WTC11 (cell line): Measurements from ENCODE around the gene CDH2. TPM values are rescaled to one million over a fixed set of nuclear protein-coding genes. Genes with fewer than 3 reads are reported as not detected.

ENCODE experiments used
- ATAC-seq: fragments of 200-7000 bp; cut with Tn5 transposase; 2 replicates; pipeline ENCODE4 v1.10.0; 2021; ENCODE audit warnings: mild to moderate bottlenecking, moderate library complexity
- CTCF ChIA-PET: fragments of 300-600 bp; sonication (Branson Sonifier 250); formaldehyde crosslinking; loops from one replicate; lab custom pipeline; 2021; ENCODE audit warnings: antibody characterized with exemption; lab: Charles Lee
- POLR2A ChIA-PET: fragments of 350-600 bp; sonication (Branson Sonifier 250); formaldehyde crosslinking; loops from one replicate; lab custom pipeline; 2021; ENCODE audit warnings: antibody characterized with exemption; lab: Charles Lee
- DNase-seq: peaks from one replicate; pipeline ENCODE4 v3.0.0; 2021; ENCODE audit warnings: low spot score
- H3K27ac Mint-ChIP-seq: 2 replicates; pipeline ENCODE4 v1.8.0; 2021; ENCODE audit warnings: mixed read lengths
- H3K27me3 Mint-ChIP-seq: 2 replicates; pipeline ENCODE4 v1.8.0; 2021; ENCODE audit warnings: low read depth, mild to moderate bottlenecking, moderate library complexity, mixed read lengths
- H3K36me3 Mint-ChIP-seq: 2 replicates; pipeline ENCODE4 v1.8.0; 2021; ENCODE audit warnings: mixed read lengths
- H3K4me1 Mint-ChIP-seq: 2 replicates; pipeline ENCODE4 v1.8.0; 2022; ENCODE audit warnings: mixed read lengths
- H3K4me3 Mint-ChIP-seq: 2 replicates; pipeline ENCODE4 v1.8.0; 2021; ENCODE audit warnings: mild to moderate bottlenecking, moderate library complexity, mixed read lengths
- H3K9me3 Mint-ChIP-seq: 2 replicates; pipeline ENCODE4 v1.8.0; 2021; ENCODE audit warnings: mixed read lengths
- ARID4B ChIP-seq: sonication (generic); formaldehyde crosslinking; IDR thresholded peaks from 2 replicates; pipeline ENCODE4 v1.8.0; 2023; ENCODE audit warnings: missing genetic modification reagents, mild to moderate bottlenecking, borderline replicate concordance
- E2F5 ChIP-seq: sonication (generic); formaldehyde crosslinking; IDR thresholded peaks from 2 replicates; pipeline ENCODE4 v1.8.1; 2022; ENCODE audit warnings: mild to moderate bottlenecking, moderate library complexity, missing genetic modification reagents
- ELF4 ChIP-seq: sonication (generic); formaldehyde crosslinking; IDR thresholded peaks from 2 replicates; pipeline ENCODE4 v1.8.1; 2022; ENCODE audit warnings: low read depth, mild to moderate bottlenecking, moderate library complexity, missing genetic modification reagents
- FOXK1 ChIP-seq: sonication (generic); formaldehyde crosslinking; IDR thresholded peaks from 2 replicates; pipeline ENCODE4 v1.8.0; 2022; ENCODE audit warnings: mild to moderate bottlenecking, moderate library complexity, missing genetic modification reagents
- GTF2I ChIP-seq: fragments of 250-450 bp; sonication (Bioruptor Pico); conservative IDR thresholded peaks from 2 replicates; pipeline ENCODE4 v1.4.0; 2021; ENCODE audit warnings: mild to moderate bottlenecking
- IRF1 ChIP-seq: sonication (generic); formaldehyde crosslinking; IDR thresholded peaks from 2 replicates; pipeline ENCODE4 v1.8.0; 2023; ENCODE audit warnings: missing genetic modification reagents
- MYBL2 ChIP-seq: sonication (generic); formaldehyde crosslinking; IDR thresholded peaks from 2 replicates; pipeline ENCODE4 v1.8.1; 2023; ENCODE audit warnings: mild to moderate bottlenecking, moderate library complexity, missing genetic modification reagents
- NFYB ChIP-seq: sonication (generic); formaldehyde crosslinking; conservative IDR thresholded peaks from 2 replicates; pipeline ENCODE4 v1.8.0; 2022; ENCODE audit warnings: low read depth, missing genetic modification reagents
- NR2C2 ChIP-seq: sonication (generic); formaldehyde crosslinking; IDR thresholded peaks from 2 replicates; pipeline ENCODE4 v1.8.0; 2022; ENCODE audit warnings: mild to moderate bottlenecking, missing genetic modification reagents
- OVOL2 ChIP-seq: fragments of 250-450 bp; sonication (Bioruptor Pico); IDR thresholded peaks from 2 replicates; pipeline ENCODE4 v1.9.0; 2021; ENCODE audit warnings: mild to moderate bottlenecking, borderline replicate concordance
- RORB ChIP-seq: fragments of 250-450 bp; sonication (Bioruptor Pico); IDR thresholded peaks from 2 replicates; pipeline ENCODE4 v1.9.0; 2021; ENCODE audit warnings: mild to moderate bottlenecking
- TEAD1 ChIP-seq: sonication (generic); formaldehyde crosslinking; IDR thresholded peaks from 2 replicates; pipeline ENCODE4 v1.8.0; 2022; ENCODE audit warnings: mild to moderate bottlenecking, missing genetic modification reagents
- TP53 ChIP-seq: sonication (generic); formaldehyde crosslinking; IDR thresholded peaks from 2 replicates; pipeline ENCODE4 v1.8.1; 2023; ENCODE audit warnings: mild to moderate bottlenecking, missing genetic modification reagents
- ZNF281 ChIP-seq: sonication (generic); formaldehyde crosslinking; IDR thresholded peaks from 2 replicates; pipeline ENCODE4 v1.8.0; 2023; ENCODE audit warnings: mild to moderate bottlenecking, missing genetic modification reagents
- ZNF317 ChIP-seq: sonication (generic); formaldehyde crosslinking; IDR thresholded peaks from 2 replicates; pipeline ENCODE4 v1.8.1; 2023; ENCODE audit warnings: low read depth, mild to moderate bottlenecking, moderate library complexity, missing genetic modification reagents, borderline replicate concordance
- total RNA-seq: library from RNA; stranded (reverse); gene quantifications from 3 replicates; pipeline ENCODE4 v1.2.3, GENCODE V29; 2021
- TF ChIP-seq, protein P1 (sequence below): fragments of 250-450 bp; sonication (Bioruptor Pico); IDR thresholded peaks from 2 replicates; pipeline ENCODE4 v1.8.0; 2021; ENCODE audit warnings: mild to moderate bottlenecking
- TF ChIP-seq, protein P2 (sequence below): sonication (generic); formaldehyde crosslinking; IDR thresholded peaks from 2 replicates; pipeline ENCODE4 v1.8.1; 2022; ENCODE audit warnings: low read depth, missing genetic modification reagents, borderline replicate concordance
- TF ChIP-seq, protein P3 (sequence below): sonication (generic); formaldehyde crosslinking; IDR thresholded peaks from 2 replicates; pipeline ENCODE4 v1.8.0; 2022; ENCODE audit warnings: mild to moderate bottlenecking, missing genetic modification reagents
- TF ChIP-seq, protein P4 (sequence below): sonication (generic); formaldehyde crosslinking; IDR thresholded peaks from 2 replicates; pipeline ENCODE4 v1.8.1; 2023; ENCODE audit warnings: mild to moderate bottlenecking, missing genetic modification reagents, moderate library complexity

CDH2 gene
- total RNA-seq, 1 experiment from 2014 or later = 17.3 TPM

GRCh38 chr18:27996801-27997272 lies 180.1 kb downstream of the CDH2 start:
- Mint-ChIP-seq H3K4me1 (peaks cover 5% of the 10 kb centered on the region; the same call in 1 of the 2 replicates), H3K36me3 (no peaks in the 10 kb centered on the region; the same call in 1 of the 2 replicates), H3K9me3 (no peaks in the 10 kb centered on the region), H3K27me3 (no peaks in the 10 kb centered on the region), H3K27ac (no peak overlapping the region), H3K4me3 (no peak overlapping the region)
- TF ChIP-seq, protein P1, sequence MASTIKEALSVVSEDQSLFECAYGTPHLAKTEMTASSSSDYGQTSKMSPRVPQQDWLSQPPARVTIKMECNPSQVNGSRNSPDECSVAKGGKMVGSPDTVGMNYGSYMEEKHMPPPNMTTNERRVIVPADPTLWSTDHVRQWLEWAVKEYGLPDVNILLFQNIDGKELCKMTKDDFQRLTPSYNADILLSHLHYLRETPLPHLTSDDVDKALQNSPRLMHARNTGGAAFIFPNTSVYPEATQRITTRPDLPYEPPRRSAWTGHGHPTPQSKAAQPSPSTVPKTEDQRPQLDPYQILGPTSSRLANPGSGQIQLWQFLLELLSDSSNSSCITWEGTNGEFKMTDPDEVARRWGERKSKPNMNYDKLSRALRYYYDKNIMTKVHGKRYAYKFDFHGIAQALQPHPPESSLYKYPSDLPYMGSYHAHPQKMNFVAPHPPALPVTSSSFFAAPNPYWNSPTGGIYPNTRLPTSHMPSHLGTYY (CRISPR knock-in tag) = no peak
- no peak for TF ChIP-seq E2F5 (CRISPR knock-in tag)
- TF ChIP-seq NFYB = no peak
- TF ChIP-seq ZNF281 (CRISPR knock-in tag) = no peak
- TF ChIP-seq TP53 (CRISPR knock-in tag) = no peak
- TF ChIP-seq, protein P2, sequence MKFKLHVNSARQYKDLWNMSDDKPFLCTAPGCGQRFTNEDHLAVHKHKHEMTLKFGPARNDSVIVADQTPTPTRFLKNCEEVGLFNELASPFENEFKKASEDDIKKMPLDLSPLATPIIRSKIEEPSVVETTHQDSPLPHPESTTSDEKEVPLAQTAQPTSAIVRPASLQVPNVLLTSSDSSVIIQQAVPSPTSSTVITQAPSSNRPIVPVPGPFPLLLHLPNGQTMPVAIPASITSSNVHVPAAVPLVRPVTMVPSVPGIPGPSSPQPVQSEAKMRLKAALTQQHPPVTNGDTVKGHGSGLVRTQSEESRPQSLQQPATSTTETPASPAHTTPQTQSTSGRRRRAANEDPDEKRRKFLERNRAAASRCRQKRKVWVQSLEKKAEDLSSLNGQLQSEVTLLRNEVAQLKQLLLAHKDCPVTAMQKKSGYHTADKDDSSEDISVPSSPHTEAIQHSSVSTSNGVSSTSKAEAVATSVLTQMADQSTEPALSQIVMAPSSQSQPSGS = no peak
- ATAC-seq (no peak), DNase-seq (no peak)
- POLR2A ChIA-PET = no interaction called here
- CTCF ChIA-PET = no interaction called here

- POLR2A ChIA-PET = no interaction called here
- H3K4me3 Mint-ChIP-seq = no peak overlapping the region
- TF ChIP-seq IRF1 (CRISPR knock-in tag) (no peak), RORB (CRISPR knock-in tag) (no peak), FOXK1 (CRISPR knock-in tag) (no peak), ZNF317 (CRISPR knock-in tag) (no peak), ELF4 (CRISPR knock-in tag) (no peak), ARID4B (no peak), TEAD1 (CRISPR knock-in tag) (no peak), NR2C2 (CRISPR knock-in tag) (no peak), MYBL2 (no peak), OVOL2 (no peak), GTF2I (no peak)
- TF ChIP-seq, protein P3, sequence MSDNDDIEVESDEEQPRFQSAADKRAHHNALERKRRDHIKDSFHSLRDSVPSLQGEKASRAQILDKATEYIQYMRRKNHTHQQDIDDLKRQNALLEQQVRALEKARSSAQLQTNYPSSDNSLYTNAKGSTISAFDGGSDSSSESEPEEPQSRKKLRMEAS (CRISPR knock-in tag) = no peak
- TF ChIP-seq, protein P4, sequence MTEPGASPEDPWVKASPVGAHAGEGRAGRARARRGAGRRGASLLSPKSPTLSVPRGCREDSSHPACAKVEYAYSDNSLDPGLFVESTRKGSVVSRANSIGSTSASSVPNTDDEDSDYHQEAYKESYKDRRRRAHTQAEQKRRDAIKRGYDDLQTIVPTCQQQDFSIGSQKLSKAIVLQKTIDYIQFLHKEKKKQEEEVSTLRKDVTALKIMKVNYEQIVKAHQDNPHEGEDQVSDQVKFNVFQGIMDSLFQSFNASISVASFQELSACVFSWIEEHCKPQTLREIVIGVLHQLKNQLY (CRISPR knock-in tag) = no peak
Measured at GRCh38 chr18:27995770-27996502, 181.0 kb downstream of the CDH2 start.

More at GRCh38 chr18:27995770-27996502, 181.0 kb downstream of the CDH2 start:
- peaks cover 5% of the 10 kb centered on the region; the same call in 1 of the 2 replicates for H3K4me1 Mint-ChIP-seq
- ATAC-seq (no peak), DNase-seq (no peak)
- H3K27me3 Mint-ChIP-seq = no peaks in the 10 kb centered on the region
- H3K27ac Mint-ChIP-seq = no peak overlapping the region
- CTCF ChIA-PET = no interaction called here
- H3K36me3 Mint-ChIP-seq = no peaks in the 10 kb centered on the region; the same call in 1 of the 2 replicates
- no peaks in the 10 kb centered on the region for H3K9me3 Mint-ChIP-seq
